ENCODE measurements around the gene AKNAD1.

The AKNAD1 gene

DNA sequence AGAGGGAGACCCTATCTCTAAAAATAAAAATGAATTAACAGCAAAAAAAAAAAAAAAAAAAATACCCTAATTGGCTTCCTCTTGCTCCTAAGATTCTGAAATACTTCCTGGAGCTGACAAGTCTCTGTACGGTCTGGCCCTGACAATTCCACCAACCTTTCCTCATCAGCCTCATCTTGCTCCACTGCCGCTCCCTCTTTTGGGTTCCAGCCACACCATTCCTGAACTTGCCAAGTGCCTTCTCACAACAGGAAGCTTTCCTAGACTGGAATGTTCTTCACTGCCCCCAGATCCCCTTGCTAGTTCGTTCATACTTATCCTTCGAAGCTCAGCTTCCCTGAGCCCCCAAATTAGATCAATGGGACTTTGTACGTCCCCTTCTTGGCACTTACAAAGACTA lies 37.0 kb downstream of the AKNAD1 start:
- TF ChIP-seq, protein P1, sequence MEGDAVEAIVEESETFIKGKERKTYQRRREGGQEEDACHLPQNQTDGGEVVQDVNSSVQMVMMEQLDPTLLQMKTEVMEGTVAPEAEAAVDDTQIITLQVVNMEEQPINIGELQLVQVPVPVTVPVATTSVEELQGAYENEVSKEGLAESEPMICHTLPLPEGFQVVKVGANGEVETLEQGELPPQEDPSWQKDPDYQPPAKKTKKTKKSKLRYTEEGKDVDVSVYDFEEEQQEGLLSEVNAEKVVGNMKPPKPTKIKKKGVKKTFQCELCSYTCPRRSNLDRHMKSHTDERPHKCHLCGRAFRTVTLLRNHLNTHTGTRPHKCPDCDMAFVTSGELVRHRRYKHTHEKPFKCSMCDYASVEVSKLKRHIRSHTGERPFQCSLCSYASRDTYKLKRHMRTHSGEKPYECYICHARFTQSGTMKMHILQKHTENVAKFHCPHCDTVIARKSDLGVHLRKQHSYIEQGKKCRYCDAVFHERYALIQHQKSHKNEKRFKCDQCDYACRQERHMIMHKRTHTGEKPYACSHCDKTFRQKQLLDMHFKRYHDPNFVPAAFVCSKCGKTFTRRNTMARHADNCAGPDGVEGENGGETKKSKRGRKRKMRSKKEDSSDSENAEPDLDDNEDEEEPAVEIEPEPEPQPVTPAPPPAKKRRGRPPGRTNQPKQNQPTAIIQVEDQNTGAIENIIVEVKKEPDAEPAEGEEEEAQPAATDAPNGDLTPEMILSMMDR (conservative IDR thresholded peaks at IDR 0.05; ENCODE audit: low read depth, low read length), result no peak
- H3K4me3 ChIP-seq (ENCODE audit: low read depth, low read length), result no peak overlapping the region
- DNase-seq (ENCODE audit: low read depth), result no peak

DNA sequence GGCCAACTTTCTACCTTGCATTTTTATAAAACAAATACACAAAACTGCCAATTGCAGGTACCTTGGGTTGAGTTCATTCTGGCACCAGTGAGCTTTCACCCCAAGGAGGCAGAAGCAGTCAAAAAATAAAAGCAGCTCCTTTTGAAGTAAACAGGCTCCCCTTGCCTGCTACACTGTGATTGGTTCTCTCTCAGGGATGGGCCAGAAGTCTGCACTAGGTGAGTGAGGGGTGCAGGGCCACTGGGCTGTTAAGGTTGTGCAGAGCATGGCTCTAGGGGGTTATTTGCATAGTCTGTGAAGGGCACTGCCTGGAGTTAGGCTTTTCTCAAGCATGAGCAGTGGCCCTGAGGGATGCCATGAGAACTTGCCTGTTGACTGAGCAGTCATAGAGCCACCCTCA lies 39.1 kb downstream of the AKNAD1 start:
- H3K4me3 ChIP-seq (ENCODE audit: low read depth, low read length), result no peak overlapping the region
- DNase-seq (ENCODE audit: low read depth), result no peak
- TF ChIP-seq, protein P1 (conservative IDR thresholded peaks at IDR 0.05; ENCODE audit: low read depth, low read length), result no peak

DNA sequence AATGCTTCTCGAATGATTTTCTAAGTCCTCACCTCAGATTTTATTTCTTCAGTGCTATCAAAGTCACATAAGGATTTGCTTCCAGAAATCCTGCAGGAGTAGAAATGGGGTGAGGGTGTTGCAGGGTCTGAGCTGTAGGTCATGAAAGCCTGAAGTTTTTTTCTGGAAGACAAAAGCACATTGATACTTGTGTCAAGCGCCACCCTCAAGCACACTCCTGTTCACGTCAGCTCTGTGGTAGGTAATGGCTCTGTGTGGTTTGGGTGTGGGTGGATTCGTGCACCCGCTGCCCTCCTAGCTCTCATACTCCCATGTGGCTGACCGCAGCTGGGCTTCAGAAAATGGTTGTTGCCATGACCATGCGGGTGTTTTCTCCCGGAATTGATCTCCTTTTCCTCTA lies 39.9 kb downstream of the AKNAD1 start:
- TF ChIP-seq, protein P1 (conservative IDR thresholded peaks at IDR 0.05; ENCODE audit: low read depth, low read length), result no peak
- peak; percentile 25 for DNase-seq (ENCODE audit: low read depth)
- no peak overlapping the region for H3K4me3 ChIP-seq (ENCODE audit: low read depth, low read length)

DNA sequence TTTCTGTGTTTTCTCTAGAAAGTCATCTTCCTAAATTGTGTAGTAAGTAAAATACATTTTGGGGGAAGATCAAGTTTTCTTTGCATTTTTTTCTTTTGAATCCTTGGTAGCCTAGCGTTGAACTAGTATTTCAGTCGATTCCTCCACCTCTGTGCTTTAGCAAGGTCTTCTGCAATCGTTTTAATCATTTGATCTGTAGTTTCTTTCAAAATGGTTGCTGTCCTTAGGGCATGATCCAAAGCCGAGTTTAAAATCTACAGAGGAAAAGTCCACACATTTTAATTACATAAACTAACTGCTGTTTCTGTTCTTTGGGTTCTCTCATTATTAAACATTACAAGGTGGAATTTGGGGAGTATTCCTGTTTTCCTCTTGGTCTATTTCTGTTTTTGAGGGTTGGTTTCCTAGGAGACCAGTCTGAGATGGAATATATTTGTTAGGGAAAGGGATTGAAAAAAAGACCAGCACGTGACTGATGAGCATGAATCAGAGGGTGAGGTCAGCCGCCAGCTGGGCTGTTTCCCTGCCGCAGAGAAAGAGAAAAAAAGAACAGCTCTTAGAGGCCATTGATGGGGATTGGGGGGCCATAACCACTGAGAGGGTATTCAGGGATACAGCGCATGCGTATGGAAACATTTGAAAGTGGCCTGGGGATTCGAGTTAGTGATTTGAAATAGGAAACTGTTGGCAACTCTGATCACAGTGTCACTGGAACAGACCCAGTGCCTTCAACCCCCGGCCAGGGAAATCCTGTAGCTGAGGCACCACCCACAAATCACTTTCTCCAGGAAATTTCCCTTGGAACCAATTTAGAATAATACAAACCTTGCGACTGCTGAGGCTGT lies 40.6 kb downstream of the AKNAD1 start:
- peak; percentile 93 for DNase-seq (ENCODE audit: low read depth)
- peak overlapping the region; percentile 47 for H3K4me3 ChIP-seq (ENCODE audit: low read depth, low read length)
- TF ChIP-seq, protein P1 (conservative IDR thresholded peaks at IDR 0.05; ENCODE audit: low read depth, low read length), result no peak

DNA sequence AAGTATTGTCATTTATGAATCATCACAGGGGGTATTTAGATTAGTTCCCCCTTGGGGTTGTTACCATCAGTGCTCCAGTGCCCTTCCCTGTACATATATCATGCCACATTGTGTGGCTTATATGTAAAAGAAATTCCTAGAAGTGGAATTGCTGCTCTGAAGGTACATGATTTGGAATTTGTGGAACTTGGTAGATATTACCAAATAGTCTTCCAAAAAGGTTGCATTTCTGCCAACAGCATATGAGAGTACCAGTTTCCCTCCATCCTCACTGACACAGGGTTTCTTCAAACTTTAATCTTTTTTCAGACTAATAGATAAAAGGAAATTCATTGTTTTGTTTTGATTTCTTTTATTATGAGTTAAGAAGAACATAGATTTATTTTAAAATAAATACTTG lies 41.3 kb downstream of the AKNAD1 start:
- TF ChIP-seq, protein P1 (conservative IDR thresholded peaks at IDR 0.05; ENCODE audit: low read depth, low read length), result no peak
- no peak overlapping the region for H3K4me3 ChIP-seq (ENCODE audit: low read depth, low read length)
- no peak for DNase-seq (ENCODE audit: low read depth)

DNA sequence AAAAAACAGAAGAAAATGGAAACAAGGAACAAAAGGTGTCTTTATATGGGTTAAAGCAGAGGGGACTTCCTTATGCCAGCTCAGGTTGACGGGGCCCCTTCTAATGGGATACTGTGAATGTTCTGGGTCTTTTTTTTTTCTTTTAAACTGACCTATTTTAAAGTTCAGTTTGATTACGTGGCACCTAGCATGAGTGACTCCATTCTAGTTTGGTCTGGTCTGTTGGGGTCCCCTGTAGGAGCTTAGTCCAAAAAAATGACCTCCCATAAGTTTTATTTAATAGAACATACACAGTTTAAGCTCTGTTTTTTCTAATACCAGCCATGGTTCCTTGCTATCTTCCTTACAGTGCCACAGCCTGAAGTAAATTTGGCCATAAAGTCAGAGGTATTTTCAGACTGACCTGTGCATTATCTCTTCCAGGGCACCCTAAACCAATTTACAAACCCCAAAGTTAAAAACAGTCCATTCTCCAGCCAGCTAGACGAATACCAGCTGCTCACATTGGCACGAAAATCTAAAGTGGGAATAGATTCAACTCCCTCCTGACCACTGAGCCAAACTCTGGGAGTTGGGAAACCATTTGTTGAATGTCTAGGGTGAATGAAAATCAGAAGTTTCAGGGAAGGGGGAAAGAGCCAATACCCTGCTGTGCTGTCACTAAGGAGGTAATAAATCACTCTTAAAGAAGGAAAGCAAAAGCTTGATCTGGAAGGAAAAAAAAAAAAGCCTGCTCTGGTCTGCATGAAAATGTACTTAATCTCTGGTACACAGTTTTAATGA lies 42.4 kb downstream of the AKNAD1 start:
- TF ChIP-seq, protein P1 (conservative IDR thresholded peaks at IDR 0.05; ENCODE audit: low read depth, low read length), result no peak
- H3K4me3 ChIP-seq (ENCODE audit: low read depth, low read length), result no peak overlapping the region
- peak; percentile 13 for DNase-seq (ENCODE audit: low read depth)
